GM18867 (cell line): Measurements from ENCODE around the gene BTD.

Experiments
- ATAC-seq: cut with Tn5 transposase; IDR thresholded peaks from one replicate; pipeline ENCODE4 v1.9.1; 2021; ENCODE audit warnings: mild to moderate bottlenecking, moderate library complexity; ENCODE audit not compliant: unreplicated experiment

BTD gene

GRCh38 chr3:15660055-15660935 lies 58.8 kb downstream of the BTD start:
- ATAC-seq = no peak

DNA sequence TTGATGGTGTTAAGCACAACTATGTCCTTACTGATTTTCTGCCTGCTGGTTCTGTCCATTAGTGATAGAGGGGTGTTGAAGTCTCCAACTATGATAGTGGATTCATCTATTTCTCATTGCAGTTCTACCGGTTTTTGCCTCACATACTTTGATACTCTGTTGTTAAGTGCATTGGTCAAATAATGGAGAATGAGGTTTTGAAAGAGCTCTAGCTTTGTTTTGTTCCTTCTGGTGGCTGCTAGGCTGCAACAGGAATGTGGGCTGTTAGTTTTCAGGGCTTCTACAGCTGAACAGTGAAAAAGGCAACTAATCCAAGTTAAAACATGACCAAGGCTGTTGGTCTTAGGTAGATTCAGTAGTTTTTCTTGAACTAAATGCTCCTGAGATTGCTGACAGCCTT lies 62.6 kb downstream of the BTD start:
- ATAC-seq = no peak

- no peak for ATAC-seq
These were observed 64.1 kb downstream of the BTD start for GRCh38 chr3:15665510-15666150.

- no peak for ATAC-seq
These were observed 64.7 kb downstream of the BTD start for GRCh38 chr3:15666277-15666676.

- peak; percentile 42 for ATAC-seq
These were observed 65.9 kb downstream of the BTD start for GRCh38 chr3:15667484-15667883.

- ATAC-seq = no peak
These were observed 72.0 kb downstream of the BTD start for GRCh38 chr3:15673536-15673935.

DNA sequence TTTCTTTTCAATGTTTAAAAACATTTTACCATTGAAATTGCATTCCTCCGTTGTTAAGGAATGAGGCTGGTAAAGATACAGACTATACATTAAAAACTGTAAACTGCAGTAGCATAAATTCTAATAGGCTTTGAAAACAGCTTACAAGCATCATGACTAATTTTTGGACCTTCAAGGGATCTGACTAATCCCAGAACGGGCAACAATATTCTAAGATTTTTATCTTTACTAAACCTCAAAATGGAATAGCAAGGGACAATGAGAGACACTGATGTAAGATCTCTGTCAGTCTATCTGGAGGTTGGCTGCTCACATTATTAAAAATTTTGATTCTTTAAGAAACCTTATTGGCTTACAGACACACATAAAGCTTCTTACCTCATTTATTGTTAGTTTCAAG lies 74.7 kb downstream of the BTD start:
- no peak for ATAC-seq

DNA sequence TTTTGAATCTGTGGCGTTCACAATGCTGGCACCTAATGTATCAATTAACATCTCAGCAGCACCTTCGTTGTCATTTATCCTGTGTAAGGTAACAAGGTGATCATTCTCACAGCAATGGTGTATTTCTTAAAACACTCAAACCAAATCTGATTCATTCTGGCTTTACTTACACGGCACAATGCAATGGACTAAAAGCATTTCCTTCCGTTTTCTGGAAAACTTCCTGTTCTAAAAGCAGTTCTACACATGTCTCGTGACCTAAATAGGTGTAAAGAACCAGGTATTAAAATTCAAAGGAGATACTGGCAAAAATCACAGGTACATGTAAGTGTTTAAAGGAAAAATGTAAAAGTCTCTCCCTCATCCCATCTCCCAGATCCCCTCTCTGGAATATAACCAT lies 77.8 kb downstream of the BTD start:
- no peak for ATAC-seq

- no peak for ATAC-seq
These were observed 80.1 kb downstream of the BTD start for GRCh38 chr3:15681668-15682067.

DNA sequence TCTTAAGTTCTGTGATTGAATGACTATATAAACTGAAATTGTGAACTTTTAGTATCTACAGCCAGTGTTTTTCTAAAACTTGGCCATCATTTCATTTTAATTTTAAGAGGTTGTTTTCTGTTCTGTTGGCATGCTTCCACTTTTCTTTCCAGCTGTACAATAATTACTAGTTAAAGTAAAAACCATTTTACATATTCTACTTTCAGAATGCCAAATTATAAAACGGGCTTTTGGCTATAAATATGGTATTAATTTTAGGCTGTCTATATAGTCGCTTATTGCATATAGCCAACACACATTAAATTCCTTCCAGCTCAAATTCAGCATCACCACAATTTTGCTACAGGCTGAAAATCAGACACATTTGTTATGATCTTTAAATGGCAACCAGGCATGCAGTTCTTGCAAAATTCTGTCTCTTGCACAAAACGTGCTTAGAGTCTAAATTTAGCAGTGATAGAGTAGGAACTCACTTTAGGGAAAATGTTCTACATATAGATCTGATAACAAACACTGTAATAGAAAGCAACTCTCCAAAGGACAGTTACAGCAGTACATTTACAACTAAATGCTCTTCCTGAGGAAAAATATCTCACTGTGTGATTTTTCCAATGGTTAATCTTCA lies 81.1 kb downstream of the BTD start:
- ATAC-seq = no peak

GRCh38 chr3:15683253-15683652 lies 81.7 kb downstream of the BTD start:
- ATAC-seq = no peak

DNA sequence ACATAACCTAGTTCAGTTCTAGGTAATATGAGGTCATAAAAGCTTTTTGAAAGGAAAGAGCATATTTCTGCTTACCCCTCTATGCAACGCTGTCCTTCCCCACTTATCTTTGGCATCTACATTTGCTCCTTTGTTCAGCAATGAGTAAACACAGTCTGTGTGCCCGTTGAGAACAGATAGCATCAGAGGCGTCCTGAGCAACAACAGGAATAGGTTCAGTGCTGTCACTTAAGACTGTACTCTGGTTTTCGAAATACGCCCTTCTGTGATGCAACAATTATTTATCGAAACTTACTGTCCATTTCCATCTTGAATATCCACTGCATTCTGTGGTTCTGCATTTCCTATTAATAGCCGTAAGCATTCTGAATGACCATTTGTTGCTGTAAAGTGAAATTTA lies 84.4 kb downstream of the BTD start:
- no peak for ATAC-seq

GRCh38 chr3:15690230-15690629 lies 88.7 kb downstream of the BTD start:
- ATAC-seq = no peak

DNA sequence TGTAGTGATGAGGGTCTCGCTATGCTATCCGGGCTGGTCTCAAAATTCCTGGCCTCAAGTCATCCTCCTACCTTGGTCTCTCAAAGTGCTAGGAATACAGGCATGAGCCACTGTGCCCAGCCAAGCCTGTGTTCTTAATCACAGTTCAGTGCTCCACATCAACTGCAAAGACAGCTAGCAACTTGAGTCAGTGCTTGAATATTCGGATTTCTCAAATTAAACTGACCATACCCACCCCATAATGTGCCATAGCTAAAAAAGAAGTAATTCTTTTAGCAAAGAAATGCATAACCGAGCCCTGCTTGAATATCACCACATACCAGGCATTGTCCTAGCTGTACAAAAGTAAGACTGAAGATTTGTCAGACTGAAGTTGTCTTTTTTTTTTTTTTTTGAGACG lies 89.2 kb downstream of the BTD start:
- ATAC-seq = no peak

GRCh38 chr3:15693355-15693754 lies 91.8 kb downstream of the BTD start:
- peak; percentile 44 for ATAC-seq

- ATAC-seq = no peak
These were observed 93.1 kb downstream of the BTD start for GRCh38 chr3:15694628-15695027.
